ENCODE data around the gene IFT122.

- no peak for TF ChIP-seq CTCF (IDR thresholded peaks at IDR 0.05)
- no peak for TF ChIP-seq POLR2A (IDR thresholded peaks at IDR 0.05)
- TF ChIP-seq POLR2AphosphoS5 (IDR thresholded peaks at IDR 0.05), result no peak
Measured at GRCh38 chr3:129556358-129556695, 116.3 kb downstream of the IFT122 start.
